Stimulated activated CD8-positive, alpha-beta memory T cell treated with anti-CD3 and anti-CD28 coated beads, Interleukin-15, amount 100 ng/mL, for 1 hour (primary cell): ENCODE data around the gene UBE2G1.
A peak's percentile ranks its signal among the peaks of the same experiment; 100 is the strongest.
"Not testable (repeated sequence)": the region's sequence is repeated elsewhere in the genome, so short reads cannot be mapped to it uniquely, and the experiment has no call there.

Experiments
- DNase-seq: peaks from one replicate; pipeline ENCODE4 v3.0.0-alpha.2; 2020; ENCODE audit warnings: low read depth

Gene UBE2G1

GRCh38 chr17:4366327-4367063 is at the start of gene UBE2G1:
Gene UBE2G1 (minus strand): TSS chr17:4366675. CDS start chr17:4366316, 359 bp downstream.
- peak; percentile 97 for DNase-seq

- DNase-seq, result peak; percentile 88
Measured at GRCh38 chr17:4412933-4413831, 46.7 kb upstream of the UBE2G1 start.

- DNase-seq, result no peak
Measured at GRCh38 chr17:4411201-4411600, 44.7 kb upstream of the UBE2G1 start.

GRCh38 chr17:4409659-4410058 is 43.2 kb upstream of the UBE2G1 start:
- DNase-seq, result no peak

- no peak for DNase-seq
Measured at GRCh38 chr17:4407851-4408250, 41.4 kb upstream of the UBE2G1 start.

GRCh38 chr17:4407216-4407615 is 40.7 kb upstream of the UBE2G1 start:
- DNase-seq, result no peak

- no peak for DNase-seq
Measured at GRCh38 chr17:4406386-4406785, 39.9 kb upstream of the UBE2G1 start.

GRCh38 chr17:4405699-4406098 is 39.2 kb upstream of the UBE2G1 start:
- DNase-seq, result no peak

- DNase-seq, result no peak
Measured at GRCh38 chr17:4405038-4405669, 38.7 kb upstream of the UBE2G1 start.

- no peak for DNase-seq
Measured at GRCh38 chr17:4397840-4398239, 31.4 kb upstream of the UBE2G1 start.

GRCh38 chr17:4395111-4395478 is 28.6 kb upstream of the UBE2G1 start:
- no peak for DNase-seq

- no peak for DNase-seq
Measured at GRCh38 chr17:4394208-4395110, 28.0 kb upstream of the UBE2G1 start.

GRCh38 chr17:4393806-4394205 is 27.3 kb upstream of the UBE2G1 start:
- DNase-seq, result no peak

- no peak for DNase-seq
Measured at GRCh38 chr17:4389079-4389478, 22.6 kb upstream of the UBE2G1 start.

- no peak for DNase-seq
Measured at GRCh38 chr17:4387137-4387536, 20.7 kb upstream of the UBE2G1 start.

GRCh38 chr17:4386406-4386805 is 19.9 kb upstream of the UBE2G1 start:
- no peak for DNase-seq

GRCh38 chr17:4381690-4382671 is 15.5 kb upstream of the UBE2G1 start:
- DNase-seq, result no peak

GRCh38 chr17:4378626-4379025 is 12.2 kb upstream of the UBE2G1 start:
- DNase-seq, result no peak

GRCh38 chr17:4377247-4377646 is 10.8 kb upstream of the UBE2G1 start:
- not testable (repeated sequence) for DNase-seq

GRCh38 chr17:4375796-4376440 is 9.4 kb upstream of the UBE2G1 start:
- not testable (repeated sequence) for DNase-seq
